Activated CD4-positive, alpha-beta T cell treated with anti-CD3 and anti-CD28 coated beads, Interleukin-2, Interleukin-6, amounts not matched to agents 100 ng/mL and 50 ng/mL, durations not matched to agents 16 hours and 8 hours (primary cell): ENCODE data around the gene PDCD1LG2.
A peak's percentile ranks its signal among the peaks of the same experiment; 100 is the strongest.
"Not testable (repeated sequence)": the region's sequence is repeated elsewhere in the genome, so short reads cannot be mapped to it uniquely, and the experiment has no call there.

Source experiments
- DNase-seq: peaks from one replicate; pipeline ENCODE4 v3.0.0-alpha.2; 2020

PDCD1LG2 gene

GRCh38 chr9:5510360-5510931 lies at the start of gene PDCD1LG2:
Gene PDCD1LG2 (plus strand): TSS chr9:5510531. CDS start chr9:5522547, 12,016 bp downstream.
- DNase-seq, result peak; percentile 72

GRCh38 chr9:5464831-5465330 lies 45.5 kb upstream of the PDCD1LG2 start:
- not testable (repeated sequence) for DNase-seq

- no peak for DNase-seq
Observed at GRCh38 chr9:5466005-5466404, 44.3 kb upstream of the PDCD1LG2 start.

DNA sequence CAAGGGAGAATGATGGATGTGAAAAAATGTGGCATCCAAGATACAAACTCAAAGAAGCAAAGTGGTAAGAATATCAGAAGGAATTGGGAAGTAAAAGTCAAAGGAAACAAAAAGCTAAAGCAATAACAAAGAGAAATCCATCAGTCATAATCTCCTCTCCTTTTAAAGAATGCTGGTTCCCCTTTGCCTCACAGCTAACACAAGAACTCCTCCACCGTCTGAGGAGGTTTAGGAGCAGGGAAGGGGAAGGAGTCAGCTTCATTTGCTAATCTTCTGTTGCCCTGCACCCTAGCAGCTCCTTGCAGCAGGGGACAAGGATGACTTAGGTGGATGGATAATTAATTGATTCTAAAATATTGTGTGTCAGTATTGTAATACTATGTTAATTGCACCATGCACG lies 43.6 kb upstream of the PDCD1LG2 start:
- DNase-seq, result no peak

GRCh38 chr9:5468850-5469249 lies 41.5 kb upstream of the PDCD1LG2 start:
- no peak for DNase-seq

DNA sequence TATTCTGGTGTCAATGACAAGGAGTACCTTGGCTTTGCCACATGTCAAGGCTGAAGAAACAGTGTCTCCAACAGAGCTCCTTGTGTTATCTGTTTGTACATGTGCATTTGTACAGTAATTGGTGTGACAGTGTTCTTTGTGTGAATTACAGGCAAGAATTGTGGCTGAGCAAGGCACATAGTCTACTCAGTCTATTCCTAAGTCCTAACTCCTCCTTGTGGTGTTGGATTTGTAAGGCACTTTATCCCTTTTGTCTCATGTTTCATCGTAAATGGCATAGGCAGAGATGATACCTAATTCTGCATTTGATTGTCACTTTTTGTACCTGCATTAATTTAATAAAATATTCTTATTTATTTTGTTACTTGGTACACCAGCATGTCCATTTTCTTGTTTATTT lies 40.2 kb upstream of the PDCD1LG2 start:
- DNase-seq, result no peak

DNA sequence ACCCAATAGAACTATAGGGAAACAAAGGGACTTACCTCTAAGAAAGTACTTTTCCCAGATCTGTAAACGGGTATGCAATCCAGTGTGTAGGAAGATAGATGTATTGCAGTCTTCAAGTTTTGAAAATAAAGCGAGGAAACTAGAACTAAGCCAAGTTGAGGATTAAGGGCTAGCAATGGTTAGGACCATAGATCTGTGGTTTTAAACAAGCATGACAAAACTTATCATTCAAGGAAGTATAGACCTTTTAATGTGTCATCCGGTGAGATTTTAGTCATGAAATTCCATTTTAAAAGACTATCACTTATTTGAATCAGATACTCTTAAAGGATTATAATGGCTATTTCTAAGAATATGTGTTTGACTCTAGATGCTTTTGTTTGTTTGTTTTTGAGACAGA lies 39.5 kb upstream of the PDCD1LG2 start:
- no peak for DNase-seq

DNA sequence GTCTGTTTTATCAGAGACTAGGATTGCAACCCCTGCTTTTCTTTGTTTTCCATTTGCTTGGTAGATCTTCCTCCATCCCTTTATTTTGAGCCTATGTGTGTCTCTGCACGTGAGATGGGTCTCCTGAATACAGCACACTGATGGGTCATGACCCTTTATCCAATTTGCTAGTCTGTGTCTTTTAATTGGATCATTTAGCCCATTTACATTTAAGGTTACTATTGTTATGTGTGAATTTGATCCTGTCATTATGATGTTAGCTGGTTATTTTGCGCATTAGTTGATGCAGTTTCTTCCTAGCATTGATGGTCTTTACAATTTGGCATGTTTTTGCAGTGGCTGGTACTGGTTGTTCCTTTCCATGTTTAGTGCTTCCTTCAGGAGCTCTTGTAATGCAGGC lies 34.7 kb upstream of the PDCD1LG2 start:
- not testable (repeated sequence) for DNase-seq

GRCh38 chr9:5478206-5478605 lies 32.1 kb upstream of the PDCD1LG2 start:
- DNase-seq, result no peak

DNA sequence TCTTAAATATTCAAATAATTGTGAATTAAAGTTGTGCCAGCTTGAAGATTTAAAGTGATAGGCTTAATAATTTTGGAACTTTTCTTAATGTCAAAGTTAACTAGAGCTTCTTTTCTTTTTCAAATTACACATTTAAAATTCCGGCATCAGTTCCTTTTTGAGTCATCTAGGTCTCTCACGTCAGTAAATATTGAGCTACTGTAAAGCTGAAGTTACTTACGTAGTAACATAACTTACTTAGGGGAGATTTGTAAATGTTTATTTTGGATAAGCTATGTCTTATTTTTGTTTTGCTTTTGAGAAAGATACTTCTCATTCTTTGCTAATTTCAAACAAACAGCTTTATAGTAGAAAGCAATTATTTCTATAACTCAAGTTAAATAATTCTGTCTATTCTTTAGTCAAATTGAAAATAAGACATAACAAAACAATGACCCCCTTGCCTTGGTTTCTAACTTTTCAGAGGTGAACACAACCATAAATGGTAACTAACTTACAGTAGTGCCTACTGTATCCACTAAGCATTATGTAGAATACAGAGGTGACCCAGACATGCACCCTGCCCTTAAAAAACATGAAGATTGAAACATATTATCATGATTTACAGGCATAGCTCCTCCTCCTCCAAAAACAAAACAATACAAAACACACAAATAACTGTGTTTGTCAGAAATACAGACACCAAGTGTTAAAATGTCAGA lies 30.2 kb upstream of the PDCD1LG2 start:
- peak; percentile 41 for DNase-seq

GRCh38 chr9:5480919-5481318 lies 29.4 kb upstream of the PDCD1LG2 start:
- no peak for DNase-seq

DNA sequence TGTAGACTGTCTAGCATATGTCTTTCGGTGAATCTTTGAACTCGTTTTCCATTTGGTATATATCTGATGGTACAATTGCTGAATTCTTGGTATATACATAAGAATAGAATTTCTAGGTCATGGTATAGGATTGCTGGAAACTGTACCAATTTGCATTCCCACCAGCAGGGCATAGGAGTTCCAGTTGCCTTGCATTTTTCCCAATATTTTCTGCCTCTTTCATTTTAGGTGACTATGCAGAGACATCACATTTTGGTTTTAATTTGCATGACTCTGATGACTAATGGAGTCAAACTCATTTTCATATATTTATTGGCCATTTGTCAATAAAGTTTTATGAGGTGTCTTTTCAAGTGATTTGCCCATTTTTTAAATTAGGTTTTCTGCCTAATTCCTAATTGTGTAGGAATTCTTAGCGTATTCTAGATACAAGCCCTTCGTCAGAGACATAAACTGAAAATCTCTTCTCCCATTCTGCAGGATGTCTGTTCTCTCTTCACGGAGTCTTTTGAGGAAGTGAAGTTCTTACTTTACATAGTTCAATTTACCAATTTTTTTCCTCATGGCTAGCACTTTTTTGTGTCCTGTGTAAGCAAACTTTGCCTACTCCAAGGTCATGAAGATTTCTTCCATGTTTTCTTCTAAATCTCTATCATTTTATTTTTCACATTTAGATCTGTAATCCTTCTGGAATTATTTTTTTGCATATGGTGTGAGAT lies 28.9 kb upstream of the PDCD1LG2 start:
- DNase-seq, result no peak

- DNase-seq, result no peak
Observed at GRCh38 chr9:5482194-5482593, 28.1 kb upstream of the PDCD1LG2 start.

DNA sequence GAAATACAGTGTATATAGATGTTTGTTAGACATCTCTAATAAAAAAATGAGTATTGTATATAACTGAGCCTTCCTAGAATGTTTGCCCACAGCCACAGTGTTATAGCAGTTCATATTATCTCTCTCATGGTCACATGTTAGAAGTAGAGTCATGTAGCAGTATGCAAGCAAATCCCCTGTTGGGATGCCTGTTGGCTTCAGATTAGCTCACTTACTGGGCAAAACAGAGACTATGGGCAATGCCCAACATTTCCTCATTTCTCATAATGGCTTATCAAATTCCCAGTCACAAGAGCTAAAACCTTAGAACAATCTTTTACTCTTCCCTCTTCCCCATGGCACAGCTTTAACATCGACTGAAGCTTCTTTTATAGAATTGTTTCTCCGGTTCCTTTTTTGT lies 27.0 kb upstream of the PDCD1LG2 start:
- DNase-seq, result no peak

DNA sequence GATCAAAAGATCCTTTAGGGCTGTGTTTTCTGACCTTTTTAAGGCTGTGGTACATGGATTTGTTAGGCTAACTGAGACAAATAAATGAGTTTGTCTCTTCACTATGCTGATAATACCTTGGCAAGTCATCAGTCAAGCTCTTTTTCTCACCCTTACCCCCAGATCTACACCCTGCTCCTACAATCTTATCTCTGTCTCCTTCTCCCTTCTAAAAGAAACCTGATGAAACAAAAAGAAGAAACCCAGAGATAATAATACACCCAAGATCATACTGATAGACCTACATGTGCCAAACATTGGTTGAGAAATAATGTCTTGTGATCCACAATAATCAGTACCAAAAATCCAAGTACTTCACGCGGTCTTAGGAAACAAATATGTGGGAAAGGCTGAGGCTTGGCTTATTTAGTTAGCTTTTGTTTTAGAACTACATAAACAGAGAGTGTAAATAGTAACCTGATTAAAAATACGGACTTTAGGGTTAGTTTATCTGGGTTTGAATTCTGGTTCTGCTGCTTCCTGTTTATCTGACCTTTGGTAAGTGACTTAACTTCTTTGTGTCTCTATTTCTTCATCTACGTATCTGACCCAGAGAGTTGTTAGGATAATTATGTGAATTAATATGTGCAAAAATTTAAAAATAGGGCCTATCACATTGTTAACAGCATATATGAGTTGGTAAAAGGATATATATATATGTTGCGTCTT lies 24.8 kb upstream of the PDCD1LG2 start:
- no peak for DNase-seq

DNA sequence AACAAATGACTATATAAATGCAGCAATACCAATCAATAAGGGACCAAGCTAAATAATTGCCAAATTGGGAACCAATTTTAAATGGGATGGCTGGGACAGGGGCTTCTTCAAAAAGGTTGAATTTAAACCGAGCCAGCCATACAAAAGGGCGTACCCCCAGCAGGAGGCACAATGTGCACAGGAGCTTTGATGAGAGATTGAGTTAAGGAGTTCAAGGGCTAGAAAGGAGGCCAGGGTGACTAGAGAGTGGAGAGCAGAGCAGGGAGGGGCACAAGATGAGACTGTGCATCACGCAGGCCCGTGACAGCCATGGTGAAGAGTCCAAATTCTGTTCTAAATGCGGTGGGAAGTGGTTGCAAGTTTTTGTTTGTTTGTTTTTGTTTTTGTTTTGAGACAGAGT lies 23.3 kb upstream of the PDCD1LG2 start:
- no peak for DNase-seq

DNA sequence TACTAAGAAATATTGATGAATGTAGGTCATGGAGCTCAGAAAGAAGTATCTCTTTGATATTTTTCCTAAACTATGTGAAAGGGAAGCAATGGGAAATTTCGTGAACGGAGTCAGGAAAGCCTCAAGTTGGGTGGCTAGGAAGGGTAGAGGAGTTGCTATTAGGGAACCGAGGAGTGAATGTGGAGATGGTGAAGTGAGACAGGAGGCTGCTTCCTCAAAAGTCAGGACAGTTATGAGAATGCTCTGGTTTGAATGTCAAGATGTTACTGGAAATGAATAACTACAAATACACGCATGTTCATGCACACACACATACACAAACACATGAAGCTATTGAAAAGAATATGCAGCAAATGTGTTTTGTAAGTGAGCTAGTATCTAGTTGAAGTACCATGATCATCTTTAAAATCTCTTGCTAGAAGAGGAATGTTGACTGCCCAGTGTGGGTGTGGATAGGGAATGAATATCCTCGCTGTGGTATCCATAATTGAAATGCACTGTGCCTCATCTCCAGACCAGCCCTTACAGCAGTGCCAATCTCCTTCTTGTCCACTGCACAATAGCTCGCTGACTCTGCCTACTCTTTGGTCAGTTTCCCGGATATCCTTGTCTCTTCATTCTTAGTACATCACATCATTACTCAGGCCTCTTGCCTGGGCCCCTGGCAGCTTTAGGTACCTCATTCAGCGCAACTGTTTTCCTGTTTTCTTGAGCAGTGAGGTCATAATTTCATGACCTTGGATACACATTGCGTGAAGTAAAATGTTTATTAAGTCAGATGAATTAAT lies 21.9 kb upstream of the PDCD1LG2 start:
- no peak for DNase-seq

DNA sequence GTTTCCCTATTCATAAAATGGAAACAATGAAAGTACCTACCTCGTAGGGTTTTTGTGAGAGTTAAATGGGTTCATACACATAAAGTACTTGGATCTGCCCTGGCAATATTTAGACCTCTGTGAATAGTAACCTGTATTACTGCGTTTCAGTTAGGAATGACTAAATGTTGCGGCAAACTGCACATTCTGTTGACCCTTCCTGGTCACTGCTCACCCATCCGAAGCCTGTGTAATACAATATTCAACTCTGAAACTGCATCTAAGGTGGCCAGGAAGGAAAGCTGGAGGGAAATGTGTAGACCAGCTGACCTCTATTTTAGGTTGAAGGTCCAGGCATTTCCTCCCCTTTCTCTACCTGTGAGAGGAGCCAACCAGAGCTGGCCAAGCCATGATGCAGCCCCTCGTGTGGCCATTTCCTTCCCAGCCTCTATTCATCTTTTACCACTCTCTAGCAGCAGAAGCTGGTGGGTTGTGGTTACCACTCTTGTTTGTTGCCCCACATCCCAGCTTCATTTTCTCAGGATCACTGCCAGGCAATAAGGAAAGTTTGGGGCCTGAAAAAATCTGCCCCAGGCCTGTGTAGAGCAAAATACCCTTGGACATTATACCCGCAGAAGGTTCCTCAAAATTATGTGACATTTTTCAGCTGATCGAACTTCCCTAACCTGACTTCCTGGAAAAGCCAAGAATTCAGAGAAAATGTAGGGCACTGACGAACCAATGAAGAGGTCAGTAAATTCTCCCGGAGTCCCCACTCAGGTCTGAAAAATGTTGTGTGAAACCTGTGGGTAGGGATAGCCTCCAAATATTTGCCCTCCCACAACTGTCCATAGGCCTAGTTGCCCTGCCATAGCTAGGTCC lies 20.5 kb upstream of the PDCD1LG2 start:
- DNase-seq, result no peak

DNA sequence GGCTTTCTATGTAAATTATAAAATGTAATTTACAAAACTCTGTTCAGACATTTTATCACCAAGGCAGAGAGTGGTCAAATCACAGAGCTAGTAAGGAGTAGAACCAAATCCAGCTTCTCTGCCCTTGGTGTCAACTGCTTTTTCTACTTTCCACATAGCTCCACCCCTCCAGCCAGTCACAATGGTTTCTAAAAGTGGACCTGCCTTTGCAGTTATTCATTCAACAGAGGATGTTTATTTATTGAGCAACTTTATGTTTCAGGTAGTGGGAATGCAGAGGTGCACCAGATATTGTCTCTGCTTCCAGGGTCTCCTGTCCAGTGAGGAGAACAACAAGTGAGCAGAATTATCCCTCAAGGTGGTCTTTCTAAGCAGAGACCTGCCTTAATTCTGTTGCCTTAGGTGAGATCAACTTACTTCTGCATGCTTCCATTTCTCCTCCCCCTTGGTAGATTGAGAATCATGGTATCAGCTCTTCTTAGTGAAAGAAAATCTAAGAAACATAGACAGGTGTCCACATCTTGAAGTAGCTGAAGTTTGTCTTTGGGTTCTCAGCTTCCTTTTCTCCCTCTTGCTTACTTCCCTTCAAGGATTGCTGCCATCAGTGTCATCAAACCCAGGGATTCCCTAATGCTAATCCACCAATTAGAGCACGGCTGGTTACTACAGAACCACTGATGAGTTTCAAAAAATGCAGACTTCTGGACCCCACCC lies 17.2 kb upstream of the PDCD1LG2 start:
- DNase-seq, result no peak

GRCh38 chr9:5493679-5494511 lies 16.4 kb upstream of the PDCD1LG2 start:
- peak; percentile 75 for DNase-seq
